C1 segment of cervical spinal cord (tissue), 14 donors: ENCODE data around the gene CUL4B.
"Not testable (repeated sequence)": the region's sequence is repeated elsewhere in the genome, so short reads cannot be mapped to it uniquely, and the experiment has no call there.

Experiments used
- DNase-seq, 14 donors: peaks; one replicate each; lab custom pipeline; 2025; lab: John Stamatoyannopoulos, UW

CUL4B gene

DNA sequence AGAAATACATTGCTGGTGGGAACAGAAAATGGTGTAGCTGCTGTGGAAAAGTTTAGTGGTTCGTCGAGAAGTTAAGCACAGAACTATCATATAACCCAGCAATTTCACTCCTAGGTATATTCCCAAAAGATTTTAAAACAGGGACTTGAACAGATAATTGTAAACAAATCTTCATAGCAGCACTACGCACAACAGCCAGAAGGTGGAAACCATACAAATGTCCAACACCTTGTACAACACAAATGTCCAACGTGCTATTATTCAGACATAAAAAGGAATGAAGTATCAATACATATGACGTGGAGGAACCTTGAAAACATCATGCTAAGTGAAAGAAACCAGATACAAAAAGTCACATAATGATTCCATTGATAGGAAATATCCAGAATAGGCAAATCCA lies 37.9 kb downstream of the CUL4B start:
- DNase-seq: no peak

DNA sequence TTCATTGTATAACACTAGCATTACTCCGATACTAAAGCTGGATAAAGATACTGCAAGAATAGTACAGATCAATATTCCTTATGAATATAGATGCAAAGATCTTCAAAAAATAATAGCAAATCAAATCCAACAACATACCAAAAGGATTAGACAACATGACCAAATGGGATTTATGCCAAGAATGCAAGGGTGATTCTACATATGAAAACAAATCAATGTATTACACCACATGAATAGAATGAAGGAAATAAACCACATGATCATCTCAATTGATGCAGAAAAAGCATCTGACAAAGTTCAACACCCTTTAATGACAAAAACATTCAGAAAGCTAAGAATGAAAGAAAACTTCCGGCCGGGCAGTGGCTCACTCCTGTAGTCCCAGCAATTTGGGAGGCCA lies 42.8 kb downstream of the CUL4B start:
- DNase-seq: no peak

DNA sequence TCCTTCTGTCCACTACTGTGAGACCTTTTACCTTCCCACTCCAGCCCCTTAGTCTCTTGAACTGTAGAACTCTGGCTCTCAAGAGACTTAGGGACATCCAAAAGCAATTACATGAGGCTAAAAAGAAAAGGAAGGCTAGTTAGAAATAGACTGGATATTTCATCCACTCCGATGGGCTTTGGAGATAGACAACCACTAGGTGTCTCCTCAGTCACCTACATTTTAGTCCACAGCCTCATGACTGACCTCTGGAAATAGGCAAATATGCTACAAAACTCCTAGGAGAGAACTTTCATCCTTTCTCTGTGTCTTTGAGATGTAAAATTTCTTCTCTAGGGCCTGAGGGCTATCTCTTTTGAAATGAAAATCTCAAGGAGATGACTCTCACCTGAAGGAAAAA lies 46.5 kb downstream of the CUL4B start:
- DNase-seq: no peak

DNA sequence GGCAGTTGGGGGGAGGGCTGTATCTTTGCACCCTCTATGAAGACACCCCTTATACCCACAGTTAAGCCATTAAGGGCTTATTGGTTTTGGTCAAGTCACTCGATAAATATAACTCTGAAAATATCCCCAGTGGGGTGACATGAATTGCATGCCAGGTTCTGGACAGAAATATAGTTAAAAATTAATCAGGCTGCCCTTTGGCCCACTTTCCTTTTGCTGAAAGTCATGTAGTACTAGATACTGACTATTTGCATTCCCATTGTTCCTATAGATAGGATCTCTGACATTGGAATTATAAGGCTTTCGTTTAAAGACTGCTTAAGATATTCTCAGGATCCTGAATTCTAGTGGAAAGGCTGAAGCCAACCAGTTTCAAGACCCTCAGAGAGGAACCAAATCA lies 48.1 kb downstream of the CUL4B start:
- DNase-seq: no peak

DNA sequence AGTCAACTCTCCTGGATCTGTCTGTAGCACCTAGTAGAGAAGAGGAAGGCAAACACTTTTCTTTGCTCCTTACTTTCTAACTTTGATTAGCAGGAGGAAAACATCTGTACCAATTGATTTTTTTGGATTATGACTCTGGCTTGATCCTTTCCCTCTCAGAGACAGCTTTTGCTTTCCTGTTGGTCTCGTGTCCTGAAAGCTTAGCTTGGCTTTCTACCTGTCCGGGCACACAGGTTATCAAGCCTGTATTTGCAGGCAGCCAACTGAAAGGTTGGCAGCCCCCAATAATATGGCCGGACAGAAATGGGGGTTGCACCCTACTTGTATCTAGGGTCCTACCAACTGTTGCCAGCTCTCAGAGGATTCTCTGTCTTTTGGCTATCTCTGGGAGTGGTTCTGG lies 48.5 kb downstream of the CUL4B start:
- DNase-seq: no peak

DNA sequence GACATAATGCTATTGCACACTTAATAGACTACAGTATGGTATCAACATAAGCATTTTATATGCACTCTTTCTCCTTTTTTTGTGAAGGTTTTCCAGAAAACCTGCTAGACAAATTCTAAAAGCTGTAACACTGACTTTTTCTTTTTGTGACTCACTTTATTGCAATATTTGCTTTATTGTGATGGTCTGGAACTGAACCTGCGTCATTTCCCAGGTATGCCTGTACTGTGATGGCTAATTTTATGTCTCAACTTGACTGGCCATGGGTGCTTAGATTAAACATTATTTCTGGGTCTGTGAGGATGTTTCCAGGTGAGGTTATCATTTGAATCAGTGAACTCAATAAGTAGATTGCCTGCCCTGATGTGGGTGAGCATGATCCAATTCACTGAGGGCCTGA lies 56.2 kb downstream of the CUL4B start:
- DNase-seq: no peak

DNA sequence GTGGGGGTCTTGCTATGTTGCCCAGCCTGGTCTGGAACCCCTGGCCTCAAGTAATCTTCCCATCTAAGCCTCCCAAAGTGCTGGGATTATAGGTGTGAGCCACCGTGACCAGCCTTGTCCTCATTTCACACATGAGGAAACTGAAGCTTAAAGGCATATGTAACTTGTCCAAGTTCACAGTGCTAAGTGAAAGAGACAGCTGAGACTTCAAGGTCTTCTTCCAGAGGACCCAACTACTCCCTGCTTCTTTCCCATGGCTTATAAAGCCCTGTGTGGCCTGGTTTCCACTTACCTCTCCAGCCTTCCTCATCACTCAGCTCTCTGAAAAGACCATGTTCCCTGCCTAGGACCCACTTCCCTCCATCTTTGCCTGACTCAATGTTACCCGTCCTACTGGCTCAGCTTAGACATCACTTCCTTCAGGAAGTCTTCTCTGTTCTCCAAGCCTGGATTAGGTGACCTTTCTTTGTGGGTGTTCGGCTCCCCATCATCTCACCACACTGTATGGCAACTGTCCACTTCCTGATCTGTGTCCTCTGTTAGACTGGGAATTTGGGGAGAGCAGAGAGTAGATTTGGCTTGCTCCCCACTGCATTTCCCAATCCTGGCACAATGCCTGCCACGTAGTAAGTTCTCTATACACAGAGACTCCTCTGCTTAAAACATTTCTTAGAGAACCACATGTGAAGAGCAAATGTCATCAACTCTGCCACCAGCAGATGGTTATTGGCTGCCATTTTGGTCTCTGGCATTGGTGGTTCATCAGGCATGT lies 61.3 kb downstream of the CUL4B start:
- DNase-seq: no peak

DNA sequence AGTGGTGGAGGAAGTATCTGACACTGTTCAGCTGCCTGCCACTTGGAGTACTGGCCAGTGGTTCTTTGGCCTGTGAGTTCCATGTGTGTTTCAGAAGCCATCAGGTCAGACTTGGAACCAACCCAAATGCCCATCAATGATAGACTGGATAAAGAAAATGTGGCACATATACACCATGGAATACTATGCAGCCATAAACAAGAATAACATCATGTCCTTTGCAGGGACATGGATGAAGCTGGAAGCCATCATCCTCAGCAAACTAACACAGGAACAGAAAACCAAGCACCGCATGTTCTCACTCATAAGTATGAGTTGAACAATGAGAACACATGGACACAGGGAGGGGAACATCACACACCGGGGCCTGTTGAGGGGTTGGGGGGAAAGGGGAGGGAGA lies 70.6 kb downstream of the CUL4B start:
- not testable (repeated sequence) for DNase-seq

DNA sequence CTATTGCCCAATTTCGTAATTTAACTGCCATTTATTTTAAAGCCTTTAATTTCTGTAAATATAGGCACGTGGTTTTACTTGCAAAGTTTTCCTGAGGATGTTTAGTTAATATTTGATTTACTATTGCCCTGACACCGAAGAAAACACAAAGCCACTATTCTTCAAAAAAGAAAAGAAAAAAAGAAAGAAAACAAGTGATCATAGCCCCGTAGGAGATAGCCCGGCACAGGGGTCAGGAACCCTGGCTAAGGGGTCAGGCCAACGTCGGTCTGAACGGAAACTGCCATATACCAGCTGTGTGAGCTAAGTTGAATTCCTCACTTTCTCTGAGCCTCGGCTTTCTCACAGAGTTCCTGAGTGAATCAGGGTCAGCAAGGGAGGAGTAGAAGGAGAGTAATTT lies 74.0 kb downstream of the CUL4B start:
- no peak for DNase-seq

DNA sequence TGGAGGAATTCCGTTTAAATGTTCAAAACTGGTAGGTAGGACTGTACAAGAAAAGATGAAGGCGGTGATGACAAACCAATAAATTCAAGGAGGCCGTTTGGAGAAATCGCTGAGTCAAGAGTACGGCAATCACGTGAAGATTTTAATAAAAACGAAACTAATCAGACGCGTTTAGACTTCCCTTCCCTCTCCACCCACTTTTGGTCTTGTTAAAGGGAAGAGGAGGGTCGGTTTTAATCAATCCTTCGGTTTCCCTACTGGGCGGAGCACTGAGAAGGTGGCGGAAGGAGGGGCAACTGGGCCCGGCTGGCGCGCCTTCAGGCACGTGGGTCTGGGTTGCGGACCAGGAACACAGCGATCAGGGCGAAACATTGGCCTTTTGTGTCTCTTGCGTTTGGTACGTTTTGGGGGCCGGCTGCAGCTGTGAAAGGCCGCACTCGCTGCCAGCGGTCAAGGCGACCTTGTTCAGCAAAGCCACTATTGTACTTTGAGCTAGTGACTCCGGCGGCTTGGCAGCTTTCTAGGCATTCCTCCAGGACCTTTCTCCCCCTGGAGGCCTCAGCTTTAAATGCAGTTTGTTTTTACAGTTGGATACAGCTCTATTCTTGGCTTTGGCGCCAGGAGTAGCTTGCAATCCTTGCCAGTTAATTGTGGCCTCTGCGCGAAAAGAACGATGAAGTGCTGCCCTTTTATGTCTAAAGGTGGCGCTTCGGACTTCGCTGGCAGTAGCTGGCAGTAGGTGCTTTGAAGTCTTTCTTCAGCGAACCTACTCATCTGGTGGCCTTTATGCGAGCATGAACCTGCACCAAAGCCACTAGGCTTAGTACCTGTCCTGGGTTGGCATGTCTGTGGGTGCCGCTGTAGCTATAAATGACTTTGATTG lies 74.9 kb downstream of the CUL4B start:
- peak; percentile 7 to 83 (median 72) for DNase-seq

DNA sequence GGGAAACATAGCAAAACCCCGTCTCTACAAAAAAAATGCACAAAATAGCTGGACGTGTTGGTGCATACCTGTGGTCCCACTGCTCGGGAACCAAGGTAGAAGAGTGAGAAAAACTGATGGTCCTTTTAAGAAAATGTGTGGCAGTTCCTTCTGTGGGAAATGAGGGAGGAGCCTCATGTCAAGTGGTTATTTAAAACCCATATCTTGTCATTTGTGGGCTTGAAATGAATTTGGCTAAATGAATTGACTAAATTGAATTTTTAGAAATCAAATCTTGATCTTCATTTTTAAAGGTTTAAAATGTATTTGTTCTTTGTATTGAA lies 75.5 kb downstream of the CUL4B start:
- DNase-seq: no peak

DNA sequence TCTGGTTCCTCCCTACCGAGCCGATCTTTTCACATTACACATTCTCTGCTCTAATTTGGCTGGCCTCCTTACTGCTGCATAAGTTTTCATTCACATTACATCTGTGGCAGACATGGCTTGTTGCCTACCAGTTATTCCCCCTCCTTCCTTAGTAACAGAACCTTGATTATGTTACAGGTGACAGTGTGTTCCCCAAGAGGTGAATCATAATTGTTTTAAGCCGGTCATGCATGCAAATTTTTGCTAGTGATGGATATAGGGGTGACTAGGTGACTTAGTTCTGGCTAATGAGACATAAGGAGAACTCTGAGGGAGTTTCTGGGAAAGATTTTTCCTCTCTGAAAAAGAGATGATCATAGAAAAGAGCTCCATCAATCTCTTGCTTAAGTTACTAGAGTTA lies 83.3 kb downstream of the CUL4B start:
- DNase-seq: no peak

DNA sequence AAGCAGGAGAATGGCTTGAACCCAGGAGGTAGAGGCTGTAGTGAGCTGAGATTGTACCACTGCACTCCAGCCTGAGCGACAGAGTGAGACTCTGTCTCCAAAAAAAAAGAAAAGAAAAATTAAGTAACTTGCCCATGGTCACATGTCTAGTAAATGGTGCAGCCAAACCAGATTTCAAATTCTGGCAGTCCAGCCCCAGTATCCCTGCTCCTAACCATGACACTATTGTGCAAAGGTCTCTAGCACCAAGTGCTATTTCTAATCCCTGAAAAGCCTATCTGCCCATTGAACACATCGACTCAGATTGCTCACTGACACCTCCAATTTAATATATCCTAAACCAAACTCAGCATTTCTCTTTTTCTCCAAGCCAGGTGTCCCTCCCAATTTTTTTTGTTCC lies 84.0 kb downstream of the CUL4B start:
- DNase-seq: no peak

DNA sequence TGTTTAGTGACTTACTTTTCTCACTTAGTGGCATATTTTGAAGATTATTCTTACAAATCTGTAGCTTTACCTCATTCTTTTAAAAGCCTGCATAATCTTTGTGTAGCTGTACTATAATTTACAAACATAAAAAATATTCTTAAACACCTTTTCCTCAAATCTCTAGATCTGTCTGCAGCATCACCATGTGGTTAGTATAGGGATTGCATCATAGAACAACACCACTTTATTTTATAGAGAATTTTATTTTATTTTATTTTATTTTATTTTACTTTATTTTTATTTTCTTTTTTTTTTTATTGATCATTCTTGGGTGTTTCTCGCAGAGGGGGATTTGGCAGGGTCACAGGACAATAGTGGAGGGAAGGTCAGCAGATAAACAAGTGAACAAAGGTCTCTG lies 85.3 kb downstream of the CUL4B start:
- DNase-seq: not testable (repeated sequence)
